Tibial nerve (tissue), 3 donors: Measurements from ENCODE around the gene GSN.

Experiments used
- CTCF ChIP-seq, 5 experiments: fragments of 200-600 bp in 3 of 5; fragments of 450-650 bp in 2 of 5; sonication (generic) in 3 of 5; IDR thresholded peaks; one replicate each; pipeline ENCODE4 v1.5.1; 2016 to 2019; ENCODE audit warnings: antibody characterized with exemption in 5 of 5, mild to moderate bottlenecking in 3 of 5, moderate library complexity in 2 of 5
- POLR2A ChIP-seq, 2 donors: fragments of 450-650 bp; IDR thresholded peaks; one replicate each; pipeline ENCODE4 v1.6.1; 2017; ENCODE audit warnings: antibody characterized with exemption in 2 of 2, mild to moderate bottlenecking in 2 of 2, moderate library complexity in 2 of 2

DNA sequence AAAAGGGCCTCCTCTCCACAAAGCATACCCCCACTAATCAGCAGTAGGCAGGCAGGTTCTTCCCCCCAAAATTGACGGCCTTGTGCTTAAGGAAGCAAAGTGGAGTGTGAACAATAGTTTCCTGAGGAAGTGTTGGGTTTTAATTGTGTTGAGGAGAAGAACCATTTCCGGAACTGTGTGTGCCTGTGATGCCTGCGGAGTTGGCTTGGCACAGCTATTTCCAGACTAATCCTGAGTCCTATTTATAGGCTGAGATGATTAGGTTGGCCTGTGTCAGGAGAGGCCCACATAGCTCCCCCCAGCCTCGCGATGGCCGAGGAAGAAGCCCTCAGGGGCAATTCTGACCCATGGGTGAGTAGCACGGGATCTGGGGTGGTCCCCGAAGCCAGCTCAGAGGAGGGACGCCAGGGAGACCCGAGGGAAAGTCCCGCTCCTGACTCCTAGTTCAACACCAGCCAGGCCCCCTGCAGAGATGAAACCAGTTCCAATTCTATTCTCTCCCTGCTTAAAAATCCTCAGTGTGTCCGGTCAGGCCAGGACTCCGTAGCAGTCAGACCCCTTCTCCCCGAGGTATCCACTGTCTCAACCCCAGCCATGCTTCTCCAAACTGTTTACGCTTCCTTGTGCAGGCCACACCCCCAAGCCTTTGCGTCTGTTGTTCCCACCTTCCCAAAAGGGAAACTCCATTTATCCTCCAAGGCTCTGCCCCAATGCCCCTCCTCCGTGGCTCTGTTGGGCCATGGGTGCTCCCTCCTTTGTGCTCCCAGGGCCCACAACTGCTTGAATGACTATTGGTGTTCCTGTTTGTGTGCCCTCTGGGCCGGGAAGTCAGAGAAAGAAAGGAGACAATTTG lies 18.1 kb downstream of the GSN start:
- TF ChIP-seq POLR2A (IDR thresholded peaks at IDR 0.05) = peak in 1 of 2 donors; percentile 24
- no peak for TF ChIP-seq CTCF (IDR thresholded peaks at IDR 0.05)
